COR-L47 (cell line): ENCODE results near the gene RRAGC.
A peak's percentile ranks its signal among the peaks of the same experiment; 100 is the strongest.
"Not testable (repeated sequence)": the region's sequence is repeated elsewhere in the genome, so short reads cannot be mapped to it uniquely, and the experiment has no call there.

Experiments
- DNase-seq: peaks from one replicate; lab custom pipeline; 2025; lab: John Stamatoyannopoulos, UW

RRAGC gene

DNA sequence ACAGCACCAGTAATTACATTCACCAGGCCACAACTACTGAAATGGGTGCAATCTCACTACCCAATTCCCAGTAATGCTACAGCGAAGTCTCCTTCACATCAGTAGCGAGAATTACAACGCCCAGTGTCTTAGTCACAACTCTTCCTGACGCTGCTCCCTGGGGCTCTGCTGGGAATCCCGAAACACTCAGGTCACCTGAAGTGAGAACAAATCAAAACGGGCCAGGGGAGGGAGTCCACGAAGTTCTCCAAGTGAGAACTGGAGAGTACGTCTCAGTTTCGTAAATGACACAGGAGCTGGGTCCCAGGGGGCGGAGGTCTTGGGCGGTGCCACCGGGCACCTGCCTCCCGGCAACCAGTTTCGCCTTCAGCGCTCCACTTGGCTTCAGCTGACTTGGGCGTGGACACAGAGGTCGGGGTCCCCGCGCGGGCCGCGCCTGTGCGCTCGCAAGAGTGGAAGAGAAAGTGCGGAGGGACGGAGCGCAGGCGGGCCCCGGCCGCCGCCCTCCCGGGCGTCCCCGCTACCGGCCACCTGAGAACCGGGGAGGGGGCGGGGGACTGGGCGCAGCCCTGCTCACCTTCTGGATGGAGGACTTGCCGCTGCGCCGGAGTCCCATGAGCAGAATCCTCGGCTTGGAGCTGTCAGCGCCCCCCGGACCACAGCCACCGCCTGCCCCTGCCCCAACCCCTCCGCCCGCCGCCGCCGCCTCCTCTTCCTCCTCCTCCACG is 575 bp downstream of the RRAGC start:
- DNase-seq, result peak; percentile 19

DNA sequence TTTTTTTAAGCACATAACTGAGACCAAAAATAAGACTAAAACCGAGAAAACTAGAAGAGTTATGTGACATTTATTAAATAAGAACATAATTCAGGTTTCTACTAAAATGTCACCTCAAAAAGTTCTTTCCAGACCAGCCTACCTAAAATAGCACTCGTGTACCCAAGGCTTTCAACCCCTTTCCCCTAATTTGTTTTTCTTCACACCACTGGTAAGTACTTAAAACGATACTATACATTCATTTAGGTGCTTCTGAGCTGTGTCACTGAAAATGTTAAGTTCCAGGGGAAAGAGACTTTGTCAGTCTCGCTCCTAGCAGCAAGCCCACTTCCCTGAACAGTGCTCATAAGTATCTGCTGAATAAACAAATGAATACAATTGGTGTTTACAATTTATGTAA is 6.8 kb downstream of the RRAGC start:
- no peak for DNase-seq

GRCh38 chr1:38848071-38848470 is 11.5 kb downstream of the RRAGC start:
- no peak for DNase-seq

DNA sequence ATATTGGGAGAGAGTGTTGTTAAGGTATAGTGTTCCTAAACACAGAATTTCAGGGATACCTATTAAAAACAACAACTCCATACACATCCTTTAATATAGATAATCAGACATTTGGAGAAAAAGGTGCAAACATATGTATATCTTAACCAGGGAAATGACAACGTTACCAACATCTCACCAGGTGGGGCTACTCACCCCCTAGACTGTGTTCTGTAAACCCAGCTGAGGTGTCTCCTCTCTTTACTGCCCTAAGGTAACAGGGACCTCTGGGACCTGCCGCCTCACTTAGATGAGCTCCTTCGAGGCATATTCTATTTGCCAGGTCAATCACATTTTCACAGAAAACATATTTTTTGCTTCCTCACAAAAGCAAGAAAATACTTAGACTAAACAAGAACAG is 13.4 kb downstream of the RRAGC start:
- no peak for DNase-seq

DNA sequence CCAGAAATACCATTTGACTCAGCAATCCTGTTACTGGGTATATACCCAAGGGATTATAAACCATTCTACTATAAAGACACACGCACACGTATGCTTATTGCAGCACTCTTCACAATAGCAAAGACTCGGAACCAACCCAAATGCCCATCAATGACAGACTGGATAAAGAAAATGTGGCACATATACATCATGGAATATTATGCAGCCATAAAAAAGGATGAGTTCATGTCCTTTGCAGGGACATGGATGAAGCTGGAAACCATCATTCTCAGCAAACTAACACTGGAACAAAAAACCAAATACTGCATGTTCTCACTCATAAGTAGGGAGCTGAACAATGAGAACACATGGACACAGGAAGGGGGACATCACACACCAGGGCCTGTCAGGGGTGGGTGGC is 14.5 kb downstream of the RRAGC start:
- DNase-seq, result not testable (repeated sequence)

DNA sequence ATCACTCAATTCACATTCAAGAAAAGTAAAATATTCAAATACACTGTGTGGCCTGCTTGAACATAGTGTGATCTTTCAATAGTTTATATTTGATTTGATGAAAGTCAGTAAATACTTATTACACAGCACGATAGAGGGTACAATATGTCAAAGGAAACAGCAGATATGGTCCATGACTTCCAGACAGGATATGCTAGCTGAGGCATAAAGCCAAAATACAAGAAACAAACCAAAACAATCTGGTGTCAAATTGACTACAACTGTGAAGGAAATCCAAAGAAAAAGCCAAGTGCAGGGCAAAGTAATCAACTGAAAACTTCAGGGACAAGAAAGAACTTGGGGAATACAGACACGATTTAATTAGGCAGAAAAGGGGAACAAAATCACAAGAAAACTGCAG is 19.3 kb downstream of the RRAGC start:
- no peak for DNase-seq

DNA sequence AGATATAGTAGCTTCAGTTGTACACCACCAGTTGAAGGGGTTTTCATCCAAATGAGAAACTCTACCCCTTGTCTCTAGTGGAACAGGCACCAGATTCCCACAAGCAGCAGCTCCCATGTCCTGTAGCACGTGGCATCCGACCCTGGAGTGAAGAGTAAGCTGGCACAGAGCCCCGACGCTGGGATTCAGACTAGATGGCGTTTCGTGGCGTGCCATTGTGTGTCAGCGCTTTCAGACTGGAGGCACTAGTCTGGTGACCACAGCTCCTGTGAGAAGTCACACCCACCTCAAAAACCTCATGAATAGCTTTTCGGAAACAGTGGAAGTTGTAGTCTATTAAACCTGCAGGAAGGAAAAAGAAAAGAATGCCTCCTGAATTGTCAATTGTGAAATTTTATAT is 20.2 kb downstream of the RRAGC start:
- no peak for DNase-seq

- DNase-seq, result not testable (repeated sequence)
These were observed 23.3 kb downstream of the RRAGC start for GRCh38 chr1:38836316-38836715.

DNA sequence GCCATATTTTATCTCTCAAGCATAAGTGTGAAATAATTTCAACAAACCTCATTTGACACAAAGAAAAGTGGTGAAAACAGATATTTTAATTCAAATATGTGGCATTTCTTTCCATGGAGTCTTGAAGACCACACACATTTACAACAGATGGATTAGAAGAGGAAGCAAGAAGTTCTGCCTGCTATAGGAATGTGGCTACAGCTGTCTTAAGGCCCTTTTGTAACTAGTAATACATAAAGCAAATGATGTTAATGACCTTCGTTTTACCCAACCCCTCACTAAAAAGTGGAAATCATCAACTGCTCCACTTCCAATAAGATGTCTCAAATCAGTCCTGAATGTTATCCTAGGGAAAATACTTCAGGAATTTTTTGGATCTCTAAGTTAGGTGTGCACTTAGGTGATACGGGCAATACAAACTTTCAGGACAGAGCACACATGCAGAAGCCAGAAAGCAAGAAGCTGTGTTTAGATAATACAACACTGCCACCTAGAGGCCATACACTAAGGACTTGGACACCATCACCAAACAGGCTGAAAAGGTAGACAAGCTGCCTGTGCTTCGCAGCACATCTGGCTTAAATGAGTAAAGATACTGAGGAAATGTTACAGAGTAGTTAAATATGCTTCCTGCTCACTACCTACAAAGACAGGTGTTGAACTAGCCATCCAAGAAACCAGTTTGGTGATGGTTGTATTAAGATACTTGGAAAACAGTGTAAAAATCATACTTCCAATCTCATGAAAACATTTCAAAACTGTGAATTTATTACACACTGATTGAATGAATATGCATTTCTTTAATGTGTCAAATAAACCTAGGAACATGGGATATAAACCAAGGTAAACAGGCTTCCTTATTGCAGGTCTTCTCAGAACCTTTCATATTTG is 24.4 kb downstream of the RRAGC start:
- peak; percentile 77 for DNase-seq

GRCh38 chr1:38834221-38834782 is 25.3 kb downstream of the RRAGC start:
- DNase-seq, result no peak

- DNase-seq, result no peak
These were observed 26.4 kb downstream of the RRAGC start for GRCh38 chr1:38833146-38833545.

GRCh38 chr1:38832370-38832734 is 27.2 kb downstream of the RRAGC start:
- no peak for DNase-seq

DNA sequence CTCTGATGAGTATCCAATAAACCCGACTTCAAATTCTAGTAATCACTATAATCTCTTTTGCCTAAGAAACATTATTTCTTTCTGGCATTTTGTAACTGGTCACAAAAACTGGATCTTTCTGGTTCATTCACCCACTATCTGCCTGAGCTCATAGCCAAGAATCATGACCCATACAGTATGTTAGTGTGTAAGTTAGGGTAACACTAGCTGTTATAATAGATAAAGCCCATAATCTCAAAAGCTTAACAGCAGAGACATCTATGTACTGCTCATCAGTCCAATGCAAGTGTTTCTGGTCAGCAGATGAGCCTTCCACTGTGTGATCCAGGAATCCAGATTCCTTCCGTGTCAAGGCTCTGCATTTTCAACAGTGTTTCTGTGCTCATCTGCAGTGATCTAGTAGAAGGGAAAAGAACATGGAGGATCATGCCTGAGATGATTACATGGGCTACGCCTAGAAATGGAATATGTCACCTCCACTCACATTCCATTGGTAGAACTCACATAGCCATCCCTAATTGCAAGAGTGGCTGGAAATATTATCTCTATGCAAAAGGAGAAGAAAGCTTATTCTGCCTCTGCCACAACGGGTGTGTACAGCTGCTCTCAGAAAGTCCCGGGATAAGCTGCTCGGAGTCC is 27.7 kb downstream of the RRAGC start:
- no peak for DNase-seq

- no peak for DNase-seq
These were observed 30.2 kb downstream of the RRAGC start for GRCh38 chr1:38829368-38829767.

- DNase-seq, result no peak
These were observed 32.3 kb downstream of the RRAGC start for GRCh38 chr1:38827318-38827717.

DNA sequence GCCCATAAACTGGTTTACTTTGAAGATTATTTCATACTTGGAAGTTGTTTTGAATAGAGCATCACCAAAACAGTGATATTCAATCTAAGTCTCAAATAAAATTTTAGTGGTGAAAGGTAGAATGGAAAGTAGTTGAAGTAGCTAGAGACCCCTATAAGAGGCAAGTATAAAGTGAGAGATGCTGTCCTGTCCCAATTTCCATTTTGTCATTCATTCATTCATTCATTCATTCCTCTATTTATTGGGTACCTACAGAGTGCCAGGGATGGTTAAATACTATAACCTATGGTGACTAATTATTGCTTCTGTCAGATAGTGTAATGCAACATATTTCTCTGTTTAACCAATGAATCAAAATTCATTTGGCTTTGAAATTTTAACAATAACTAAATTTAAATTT is 32.7 kb downstream of the RRAGC start:
- DNase-seq, result no peak

DNA sequence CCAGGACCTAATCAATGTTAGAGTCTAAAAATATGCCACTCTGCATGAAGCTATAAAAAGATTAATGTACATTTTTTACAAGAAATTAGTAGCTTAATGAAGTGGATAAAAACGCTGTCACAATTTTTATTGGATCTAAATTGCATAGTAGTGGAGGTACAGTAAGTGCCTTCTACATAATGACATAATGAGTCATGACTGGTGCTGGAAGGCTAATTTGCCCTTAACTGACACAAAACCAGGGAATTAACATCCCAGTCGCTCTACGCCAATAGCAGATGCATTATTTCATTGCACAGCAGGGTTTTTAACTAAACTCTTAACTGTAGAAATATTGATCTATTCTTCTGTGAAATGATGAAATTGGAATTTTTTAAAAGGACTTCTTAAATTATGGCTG is 33.3 kb downstream of the RRAGC start:
- DNase-seq, result no peak

DNA sequence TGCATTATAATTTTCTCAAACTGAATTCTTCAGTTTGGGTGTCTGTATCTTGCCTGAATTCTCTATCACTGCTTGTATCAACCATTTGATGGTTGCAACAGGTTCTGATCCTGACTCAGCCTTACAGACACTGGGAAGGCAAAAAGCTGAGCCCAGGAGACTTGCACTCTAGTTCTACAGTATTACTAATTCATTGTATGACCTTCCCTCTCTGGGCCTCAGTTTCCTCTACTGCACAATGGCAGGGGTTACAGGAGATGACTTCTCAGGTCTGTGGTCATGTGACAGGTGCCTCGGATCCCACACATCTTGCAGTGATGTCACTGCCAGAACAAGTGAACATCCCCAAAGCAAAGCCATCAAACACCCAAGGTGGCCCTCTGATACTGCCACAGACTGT is 38.7 kb downstream of the RRAGC start:
- DNase-seq, result no peak

DNA sequence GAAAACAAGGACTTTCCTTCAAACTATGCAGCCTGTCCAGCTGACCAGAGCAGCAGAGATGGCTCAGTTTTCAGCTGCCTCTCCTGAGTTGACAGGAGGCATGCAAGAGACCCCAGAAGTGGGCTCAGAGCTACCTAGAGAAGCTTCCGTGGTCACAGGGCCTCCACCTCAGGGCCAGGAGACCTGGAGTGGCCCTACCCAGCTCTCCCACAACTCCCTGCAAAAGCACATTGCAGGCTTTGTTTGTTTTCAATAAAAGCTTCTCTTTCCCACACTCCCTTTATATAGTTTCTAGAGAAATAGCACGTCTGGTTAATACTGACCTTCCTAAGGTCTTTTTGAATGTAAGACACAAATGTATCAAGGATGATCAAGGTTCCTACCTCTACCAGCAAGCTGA is 40.1 kb downstream of the RRAGC start:
- no peak for DNase-seq

- DNase-seq, result no peak
These were observed 40.5 kb downstream of the RRAGC start for GRCh38 chr1:38819040-38819439.

DNA sequence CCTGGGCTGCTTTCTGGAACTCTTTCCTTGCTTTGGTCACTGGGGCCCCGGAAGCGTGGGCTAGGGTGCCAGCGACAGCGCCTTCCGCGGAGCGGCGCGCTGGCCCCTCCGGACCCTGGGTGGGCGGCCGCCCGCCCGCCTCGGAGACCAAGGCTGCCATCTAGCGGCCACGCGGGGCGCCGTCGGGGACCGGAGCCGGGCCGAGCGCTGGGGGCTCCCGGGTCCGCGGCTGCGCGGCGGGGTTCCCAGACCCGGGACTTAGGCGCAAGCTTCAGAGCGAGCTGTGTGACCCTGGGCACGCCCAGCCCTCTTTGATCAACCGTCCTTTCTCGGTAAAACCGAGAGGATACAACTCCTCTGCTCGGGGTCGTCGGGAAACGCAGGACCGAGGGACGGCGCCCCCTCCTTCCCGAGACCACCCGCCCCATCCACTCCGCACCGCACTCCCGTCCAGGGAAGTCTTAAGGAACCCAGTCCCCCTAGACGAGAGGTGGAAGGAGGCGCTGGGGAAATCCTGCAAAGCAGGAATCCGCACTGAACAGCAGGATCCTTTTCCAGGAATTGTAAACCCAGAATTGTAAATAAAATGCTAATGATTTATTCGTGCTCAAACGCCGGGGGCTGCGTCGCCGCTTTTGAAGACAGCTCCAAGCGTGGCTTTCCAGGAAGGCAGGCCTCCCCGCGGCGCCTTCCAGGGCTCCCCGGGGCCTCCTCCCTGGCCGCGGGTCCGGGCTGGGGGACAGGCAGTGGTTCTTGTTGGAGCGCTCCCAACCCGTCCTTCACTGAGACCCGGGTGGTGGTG is 41.2 kb downstream of the RRAGC start:
- no peak for DNase-seq
